Osteoblast (primary cell): Measurements from ENCODE around the gene OR1N2. TPM values are rescaled to one million over a fixed set of nuclear protein-coding genes. Genes with fewer than 3 reads are reported as not detected.

ENCODE experiments used
- DNase-seq: peaks from one replicate; pipeline ENCODE4 v3.0.0; 2011; ENCODE audit warnings: low spot score, mixed read lengths; ENCODE audit not compliant: insufficient read length; ENCODE audit errors: missing footprints
- H2AFZ ChIP-seq: 2 replicates; pipeline ENCODE4 v1.6.0; 2011; ENCODE audit warnings: mild to moderate bottlenecking, low read length
- H3K27ac ChIP-seq: 2 replicates; pipeline ENCODE4 v1.5.1; 2011; ENCODE audit warnings: mild to moderate bottlenecking, low read depth, low read length, moderate library complexity
- H3K27me3 ChIP-seq: 2 replicates; pipeline ENCODE4 v1.6.0; 2012; ENCODE audit warnings: mild to moderate bottlenecking, control low read depth, inconsistent platforms, low read length, moderate library complexity; ENCODE audit not compliant: insufficient read depth
- H3K36me3 ChIP-seq: 2 replicates; pipeline ENCODE4 v1.5.1; 2011; ENCODE audit warnings: mild to moderate bottlenecking, low read length, control low read depth, moderate library complexity; ENCODE audit not compliant: insufficient read depth
- H3K4me1 ChIP-seq: 2 replicates; pipeline ENCODE4 v1.5.1; 2011; ENCODE audit warnings: mild to moderate bottlenecking, low read length, control low read depth, moderate library complexity; ENCODE audit not compliant: insufficient read depth
- H3K4me2 ChIP-seq: 2 replicates; pipeline ENCODE4 v1.6.0; 2011; ENCODE audit warnings: mild to moderate bottlenecking, low read length; ENCODE audit not compliant: insufficient read depth
- H3K4me3 ChIP-seq: fragments of 200-600 bp; sonication (generic); 3 replicates; pipeline ENCODE4 v1.5.1; 2012; ENCODE audit warnings: mild to moderate bottlenecking, low read length, inconsistent platforms; ENCODE audit not compliant: insufficient read depth
- H3K79me2 ChIP-seq: 2 replicates; pipeline ENCODE4 v1.6.0; 2012; ENCODE audit warnings: mild to moderate bottlenecking, low read length, control low read depth, inconsistent platforms; ENCODE audit not compliant: insufficient read depth
- H3K9me3 ChIP-seq: 2 replicates; pipeline ENCODE4 v1.5.1; 2011; ENCODE audit warnings: low read depth, low read length, control low read depth
- H4K20me1 ChIP-seq: 2 replicates; pipeline ENCODE4 v1.6.0; 2012; ENCODE audit warnings: mild to moderate bottlenecking, low read length, control low read depth; ENCODE audit not compliant: insufficient read depth
- CTCF ChIP-seq: IDR thresholded peaks from 2 replicates; pipeline ENCODE4 v1.5.1; 2011; ENCODE audit warnings: mild to moderate bottlenecking, low read depth, low read length, moderate library complexity; ENCODE audit errors: extremely low read depth
- total RNA-seq: library from RNA; depleted of rRNA; stranded (reverse); fragments of >200 nt; gene quantifications from 2 replicates; pipeline ENCODE4 v1.2.3, GENCODE V29; 2012

OR1N2 gene
- total RNA-seq, 1 donor: not detected

- Histone ChIP-seq H3K36me3 (no peaks in the 10 kb centered on the region), H3K4me1 (no peaks in the 10 kb centered on the region), H3K79me2 (no peaks in the 10 kb centered on the region), H3K9me3 (no peaks in the 10 kb centered on the region), H3K27me3 (no peaks in the 10 kb centered on the region), H2AFZ (no peak overlapping the region), H3K27ac (no peak overlapping the region), H3K4me2 (no peak overlapping the region), H4K20me1 (no peaks in the 10 kb centered on the region), H3K4me3 (no peak overlapping the region)
- no peak for TF ChIP-seq CTCF
- no peak for DNase-seq
These were observed 8.5 kb downstream of the OR1N2 start for GRCh38 chr9:122561446-122561845.

GRCh38 chr9:122562134-122562760 lies 9.3 kb downstream of the OR1N2 start:
- H3K9me3 ChIP-seq: no peaks in the 10 kb centered on the region
- no peak overlapping the region for H3K27ac ChIP-seq
- H3K4me3 ChIP-seq: no peak overlapping the region
- DNase-seq: no peak
- no peaks in the 10 kb centered on the region for H4K20me1 ChIP-seq
- H3K27me3 ChIP-seq: no peaks in the 10 kb centered on the region
- H3K36me3 ChIP-seq: no peaks in the 10 kb centered on the region
- TF ChIP-seq CTCF: no peak
- no peaks in the 10 kb centered on the region for H3K79me2 ChIP-seq
- H3K4me1 ChIP-seq: no peaks in the 10 kb centered on the region
- no peak overlapping the region for H2AFZ ChIP-seq
- no peak overlapping the region for H3K4me2 ChIP-seq

- no peaks in the 10 kb centered on the region for H3K9me3 ChIP-seq
- H3K4me1 ChIP-seq: no peaks in the 10 kb centered on the region
- H3K79me2 ChIP-seq: no peaks in the 10 kb centered on the region
- H3K27me3 ChIP-seq: no peaks in the 10 kb centered on the region
- H3K36me3 ChIP-seq: no peaks in the 10 kb centered on the region
- DNase-seq: no peak
- H3K4me2 ChIP-seq: no peak overlapping the region
- H3K27ac ChIP-seq: no peak overlapping the region
- no peak for TF ChIP-seq CTCF
- H4K20me1 ChIP-seq: no peaks in the 10 kb centered on the region
- no peak overlapping the region for H3K4me3 ChIP-seq
- no peak overlapping the region for H2AFZ ChIP-seq
These were observed 15.0 kb downstream of the OR1N2 start for GRCh38 chr9:122567901-122568300.

- Histone ChIP-seq H3K27ac (no peak overlapping the region), H3K4me2 (no peak overlapping the region), H3K79me2 (no peaks in the 10 kb centered on the region), H3K36me3 (no peaks in the 10 kb centered on the region), H2AFZ (no peak overlapping the region), H4K20me1 (no peaks in the 10 kb centered on the region), H3K27me3 (no peaks in the 10 kb centered on the region), H3K4me3 (no peak overlapping the region), H3K9me3 (no peaks in the 10 kb centered on the region), H3K4me1 (no peaks in the 10 kb centered on the region)
- TF ChIP-seq CTCF: no peak
- DNase-seq: no peak
These were observed 19.5 kb downstream of the OR1N2 start for GRCh38 chr9:122572456-122572855.
